Hindlimb muscle (tissue), 1 donor: ENCODE data around the gene TULP4. TPM values are rescaled to one million over a fixed set of nuclear protein-coding genes. Genes with fewer than 3 reads are reported as not detected.
"Not testable (repeated sequence)": the region's sequence is repeated elsewhere in the genome, so short reads cannot be mapped to it uniquely, and the experiment has no call there.

ENCODE experiments used
- DNase-seq: peaks from one replicate; pipeline ENCODE4 v3.0.0-alpha.2; 2013
- polyA plus RNA-seq: library from polyadenylated mRNA; unstranded; fragments of 120-200 nt; gene quantifications from one replicate; pipeline ENCODE4 v1.2.1, GENCODE V29; 2013; ENCODE audit not compliant: insufficient read length

Gene TULP4
- polyA plus RNA-seq, 1 donor: 21.4 TPM

DNA sequence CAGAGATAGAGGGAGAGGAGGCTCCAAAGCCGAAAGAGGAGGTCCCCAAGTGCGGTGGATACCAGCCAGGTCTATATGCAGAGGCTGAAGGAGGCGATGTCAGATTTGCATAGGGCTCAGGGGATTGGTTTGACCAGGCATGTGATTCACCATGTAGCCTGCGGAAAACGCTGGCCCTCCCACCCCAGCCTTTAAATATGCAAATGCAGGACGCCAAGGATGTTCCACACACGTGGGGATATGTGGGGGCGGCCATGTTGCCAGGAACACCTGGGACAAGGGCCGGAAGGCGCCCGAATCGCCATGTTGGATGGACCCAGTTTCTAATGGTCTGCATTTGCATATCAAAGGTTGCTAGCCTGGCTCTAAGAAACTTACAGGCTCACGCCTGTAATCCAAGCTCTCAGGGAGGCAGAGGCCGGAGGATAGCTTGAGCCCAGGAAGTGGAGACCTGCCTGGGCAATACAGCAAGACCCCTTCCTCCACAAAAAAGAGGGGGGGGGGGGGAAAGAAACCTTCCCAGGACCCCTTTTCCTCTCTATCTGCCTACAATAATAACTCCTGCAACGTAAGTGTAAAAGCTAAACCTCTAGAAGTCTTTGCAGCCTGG lies 110.5 kb downstream of the TULP4 start:
- no peak for DNase-seq

DNA sequence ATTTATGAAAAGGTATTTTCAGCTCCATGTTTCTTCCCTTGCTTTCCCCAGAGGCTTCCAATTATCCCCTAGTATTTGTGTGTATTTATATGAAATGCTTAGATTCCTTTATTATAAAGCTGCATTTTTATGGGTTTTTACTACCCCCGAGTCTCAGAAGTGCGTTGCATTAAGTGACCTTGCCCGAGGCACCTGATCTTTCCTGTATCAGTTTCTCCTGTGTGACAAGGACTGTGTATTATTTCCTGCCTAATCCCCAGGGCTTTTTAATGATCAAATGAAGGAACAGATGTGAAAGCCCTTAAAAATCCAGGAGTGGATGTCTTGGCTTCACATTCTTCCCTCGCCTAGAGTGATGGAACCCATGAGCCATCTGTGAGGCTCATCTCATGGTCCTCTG lies 118.8 kb downstream of the TULP4 start:
- no peak for DNase-seq

DNA sequence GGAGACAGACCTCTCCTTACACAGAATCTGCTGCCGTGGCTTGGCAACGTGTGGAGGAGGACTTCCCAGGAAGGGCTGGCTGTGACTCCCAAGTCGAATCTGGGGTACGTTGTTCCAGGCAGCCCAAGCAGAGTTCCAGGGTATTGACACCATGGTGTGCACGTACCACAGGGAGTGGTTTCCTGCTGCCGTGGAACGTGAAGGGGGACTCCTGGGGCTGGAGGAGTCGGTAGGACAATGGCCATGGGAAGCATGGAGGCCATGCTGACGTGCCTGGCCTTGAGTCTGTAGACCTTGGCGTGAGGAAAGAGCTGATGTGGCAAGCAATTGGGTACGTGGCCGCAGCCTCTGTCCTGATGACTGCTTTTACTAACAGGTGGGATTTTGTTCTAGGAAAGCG lies 119.3 kb downstream of the TULP4 start:
- no peak for DNase-seq

DNA sequence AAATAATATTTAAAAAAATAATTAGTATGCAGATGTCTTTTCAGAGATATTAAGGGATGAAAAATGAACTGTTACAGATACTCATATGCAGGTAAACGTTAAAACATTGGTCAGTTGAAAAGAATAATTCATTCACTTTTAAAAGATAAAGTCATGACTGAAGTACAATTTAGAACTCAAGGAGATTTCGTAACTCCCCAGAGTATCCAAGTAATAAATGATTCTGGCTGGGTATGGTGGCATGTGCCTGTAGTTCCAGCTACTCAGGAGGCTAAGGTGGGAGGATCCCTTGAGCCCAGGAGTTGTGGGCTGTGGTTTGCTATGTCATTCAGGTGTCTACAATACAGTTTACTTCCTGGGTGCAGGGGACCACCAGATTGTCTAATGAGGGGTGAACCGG lies 125.3 kb downstream of the TULP4 start:
- no peak for DNase-seq

DNA sequence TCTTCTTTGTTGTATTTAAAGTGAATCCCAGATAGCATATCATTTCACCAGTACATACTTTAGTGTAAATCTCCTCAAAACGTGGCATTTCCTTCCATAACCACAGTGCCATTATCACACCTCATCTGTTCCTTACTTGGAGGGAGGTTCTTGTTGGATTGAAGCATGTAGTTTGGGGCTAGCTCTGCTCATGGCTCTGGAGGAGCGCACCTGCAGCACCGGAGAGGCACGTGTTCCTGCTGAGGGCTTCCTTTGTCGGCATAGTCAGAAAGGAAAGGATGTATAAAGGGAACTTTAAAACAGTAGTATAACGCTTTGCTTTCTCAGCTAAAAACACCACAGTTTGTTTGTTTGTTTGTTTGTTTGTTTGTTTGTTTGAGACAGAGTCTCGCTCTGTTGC lies 126.0 kb downstream of the TULP4 start:
- no peak for DNase-seq

DNA sequence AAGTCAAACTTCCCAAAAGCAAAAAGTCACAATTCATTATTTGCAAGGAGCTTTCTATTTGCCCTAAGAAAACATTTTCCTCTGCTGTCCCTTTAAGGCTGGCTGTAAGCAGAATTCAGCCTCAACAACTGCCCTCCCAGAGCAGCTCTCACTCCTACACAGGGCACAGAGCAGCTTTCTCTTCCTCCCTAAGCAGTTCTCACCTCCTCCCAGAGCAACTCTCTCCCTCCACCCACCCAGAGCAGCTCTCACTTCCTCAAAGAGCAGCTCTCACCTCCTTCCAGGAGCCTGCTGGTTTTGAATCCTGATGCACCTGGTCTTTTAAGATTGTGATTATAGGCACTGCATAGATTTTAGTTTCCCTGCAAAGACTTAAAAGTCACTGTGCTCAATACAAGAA lies 127.0 kb downstream of the TULP4 start:
- no peak for DNase-seq

DNA sequence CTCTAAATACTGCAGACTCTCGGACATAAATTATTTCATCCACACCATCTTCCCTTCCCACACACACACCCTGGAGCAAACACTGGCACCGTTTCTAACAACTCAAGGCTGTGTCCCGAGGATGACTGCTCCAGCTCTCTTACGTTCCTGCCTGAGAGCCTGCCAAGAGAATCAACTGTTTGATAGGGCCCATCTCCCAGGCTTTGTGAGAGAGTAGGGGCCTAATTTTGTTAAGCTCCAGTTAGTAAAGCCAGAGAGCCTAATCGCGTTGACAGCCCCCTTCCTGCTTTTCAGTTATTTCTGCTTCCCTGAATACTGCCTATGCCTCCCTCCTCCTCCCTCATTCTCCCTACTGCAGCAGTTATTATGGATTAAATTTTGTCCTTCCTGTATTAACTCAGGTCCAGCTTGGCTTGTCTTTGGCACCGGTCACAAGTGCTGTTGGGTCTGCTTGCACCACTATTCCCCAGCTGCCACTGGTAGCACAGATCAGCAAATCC lies 129.5 kb downstream of the TULP4 start:
- DNase-seq: peak; percentile 45

DNA sequence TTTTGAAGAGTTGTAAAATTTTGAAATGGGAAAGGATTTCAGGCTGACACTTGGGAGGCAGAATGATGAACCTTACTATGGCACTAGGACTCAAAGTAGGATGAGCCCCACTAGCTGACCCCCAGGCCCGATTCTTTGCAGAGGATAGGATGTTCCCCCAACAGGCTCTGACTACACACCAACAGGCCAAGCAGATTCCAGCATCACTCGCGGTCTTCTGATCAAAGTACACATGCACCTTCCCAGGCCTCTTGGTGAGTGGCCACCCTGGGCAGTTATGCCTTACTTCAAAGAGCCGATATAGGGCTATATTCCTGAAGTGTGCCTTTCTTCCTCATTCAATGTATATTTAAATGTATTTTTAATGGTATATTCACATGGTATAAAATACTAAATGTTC lies 130.0 kb downstream of the TULP4 start:
- no peak for DNase-seq

DNA sequence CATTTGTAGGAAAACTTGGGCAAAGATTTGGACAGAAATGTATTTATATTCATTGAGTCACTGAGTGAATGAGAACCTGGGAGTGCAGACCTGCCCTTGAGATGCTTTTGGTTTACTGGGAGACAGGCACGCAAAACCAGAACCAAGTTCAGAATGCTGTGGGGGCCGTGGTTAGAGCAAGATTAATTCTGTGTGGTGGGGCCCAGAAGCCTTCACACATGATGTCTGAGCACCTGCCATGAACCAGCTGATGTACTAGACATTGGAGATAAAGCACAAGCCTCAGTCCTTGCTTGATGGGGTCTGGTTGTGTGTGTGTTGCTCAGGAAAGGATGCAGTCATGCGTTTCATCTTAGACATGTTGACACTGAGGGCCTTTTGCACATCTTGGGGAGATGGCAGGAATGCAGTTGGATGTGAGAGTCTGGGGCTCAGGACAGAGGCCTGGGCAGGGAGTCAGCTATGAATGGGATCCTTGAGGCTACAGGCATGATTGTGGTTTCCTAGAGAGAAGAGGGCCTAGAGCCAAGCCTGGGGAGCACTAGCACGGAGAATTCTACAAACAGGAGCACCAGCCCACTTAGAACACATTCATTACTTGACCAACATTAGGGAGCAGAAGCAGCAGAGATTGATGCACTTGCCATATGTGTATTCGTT lies 133.3 kb downstream of the TULP4 start:
- DNase-seq: no peak

DNA sequence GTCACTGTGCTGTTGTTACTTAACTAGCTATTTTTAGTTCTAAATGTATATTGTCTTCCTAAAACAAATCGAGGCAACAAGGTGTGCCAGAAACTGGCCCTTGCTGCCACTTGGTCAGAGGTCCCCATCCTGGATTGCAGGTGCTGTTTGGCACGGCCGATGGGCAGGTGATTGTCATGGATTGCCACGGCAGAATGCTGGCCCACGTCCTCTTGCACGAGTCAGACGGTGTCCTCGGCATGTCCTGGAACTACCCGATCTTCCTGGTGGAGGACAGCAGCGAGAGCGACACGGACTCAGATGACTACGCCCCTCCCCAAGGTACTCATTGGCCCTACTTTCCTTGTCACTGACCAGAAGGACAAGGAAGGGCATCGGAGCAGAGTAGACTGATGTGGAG lies 136.6 kb downstream of the TULP4 start:
- no peak for DNase-seq

DNA sequence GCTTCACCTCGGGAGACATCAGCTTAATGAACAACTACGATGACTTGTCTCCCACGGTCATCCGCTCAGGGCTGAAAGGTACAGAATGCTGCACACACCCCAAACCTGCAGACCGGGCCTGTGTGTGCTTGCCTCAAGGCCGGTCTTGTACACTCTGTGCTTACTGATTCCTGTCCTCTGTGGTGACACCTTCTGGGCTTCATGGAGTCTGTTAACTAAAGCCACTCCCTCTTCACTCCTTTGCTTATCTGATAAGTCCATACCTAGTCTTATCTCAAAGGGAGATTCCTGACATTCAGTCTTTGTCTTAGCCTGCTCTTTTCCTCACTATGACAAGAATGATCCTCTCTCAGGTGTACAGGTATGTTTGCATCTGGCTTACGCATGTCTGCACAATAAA lies 139.9 kb downstream of the TULP4 start:
- DNase-seq: no peak

DNA sequence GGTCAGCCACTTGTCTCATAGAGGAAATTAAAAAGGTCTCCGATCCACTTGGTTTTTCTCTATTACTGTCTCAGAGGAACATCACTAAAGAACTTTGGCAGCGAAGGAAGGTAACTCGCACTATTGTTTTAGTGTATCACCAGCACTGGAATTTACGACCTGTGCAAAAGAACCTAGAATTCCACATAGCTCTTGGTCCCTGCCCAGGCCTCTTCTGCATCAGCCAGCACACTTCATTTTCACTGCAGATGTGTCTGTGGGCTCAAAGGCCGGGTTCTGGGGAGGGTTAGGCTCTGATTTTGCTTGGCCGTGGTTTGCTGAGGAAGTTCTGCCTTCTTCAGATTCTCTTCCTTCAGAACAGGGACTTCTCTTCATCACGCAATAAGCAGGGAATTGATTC lies 144.9 kb downstream of the TULP4 start:
- DNase-seq: no peak

DNA sequence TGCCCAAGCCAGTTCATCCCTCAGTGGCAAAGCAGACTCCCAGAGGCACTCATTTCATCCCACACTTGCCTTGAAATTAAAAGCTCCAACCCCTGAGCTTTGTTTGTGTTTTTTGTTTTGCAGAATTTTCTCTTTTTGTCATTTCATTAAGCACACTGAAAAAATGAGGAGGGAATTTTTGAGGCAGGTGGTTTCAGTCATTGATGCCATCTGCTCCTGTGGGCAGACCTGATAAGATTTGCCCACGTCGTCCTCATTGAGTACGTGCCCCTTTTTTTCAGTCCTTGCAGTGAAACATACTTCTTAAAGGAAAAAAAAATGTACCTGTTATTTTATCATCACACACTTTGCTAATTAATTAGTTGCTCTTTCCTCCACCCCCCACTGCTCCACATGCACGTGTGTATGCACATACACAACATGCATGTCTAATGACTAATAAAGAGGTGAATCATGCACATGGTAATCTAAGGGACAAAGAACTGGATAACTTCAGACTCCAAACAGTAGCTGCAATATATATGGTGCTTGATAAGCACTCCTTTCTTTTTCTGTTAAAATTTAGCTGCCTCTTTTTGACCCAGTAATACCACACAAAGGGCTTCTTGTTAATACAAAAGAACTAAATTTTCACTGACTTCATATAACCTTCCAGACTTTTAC lies 145.5 kb downstream of the TULP4 start:
- DNase-seq: no peak

DNA sequence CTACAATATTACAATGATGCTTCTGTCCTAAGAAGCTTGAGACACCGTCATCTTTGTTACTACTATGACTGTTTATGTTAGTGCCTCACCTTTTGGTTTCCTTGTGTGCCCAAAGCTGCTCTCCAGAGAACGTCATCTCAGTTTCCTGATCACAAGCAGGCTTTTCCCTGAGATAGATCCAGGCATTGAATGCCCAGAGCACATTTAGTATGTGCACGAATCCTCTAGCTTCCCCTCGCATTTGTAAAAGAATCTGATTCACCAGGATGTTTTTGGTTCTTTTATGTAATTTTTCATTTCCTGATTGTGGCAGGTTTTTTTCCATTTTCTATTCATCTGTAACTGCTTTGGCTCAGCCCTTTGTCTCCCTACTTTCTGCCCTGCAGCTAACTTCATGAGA lies 147.5 kb downstream of the TULP4 start:
- no peak for DNase-seq

DNA sequence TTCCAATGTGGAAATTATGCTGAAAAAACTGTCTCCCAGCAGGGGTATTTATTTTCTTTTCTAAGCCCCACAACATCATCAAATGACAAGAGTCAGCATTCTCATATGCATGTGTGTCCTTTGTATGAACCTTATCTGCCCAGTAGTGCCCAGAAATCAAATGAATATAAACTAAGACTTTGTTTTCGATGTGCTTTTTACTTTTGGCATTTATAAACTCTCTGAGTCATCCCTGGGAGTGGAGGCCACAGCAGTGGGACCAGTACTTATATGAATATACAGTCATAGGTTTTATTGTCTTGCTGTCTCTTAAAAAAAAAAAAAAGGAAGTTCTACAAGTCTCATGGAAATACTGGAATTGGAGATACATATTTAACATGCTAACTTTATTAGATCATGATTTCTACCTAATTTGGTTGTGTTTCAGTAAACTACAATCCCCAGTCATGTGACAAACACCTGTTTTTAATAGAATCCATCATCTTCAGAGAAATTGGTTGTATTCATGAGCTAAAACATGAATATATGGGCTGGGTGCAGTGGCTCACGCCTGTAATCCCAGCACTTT lies 148.4 kb downstream of the TULP4 start:
- DNase-seq: peak; percentile 24

DNA sequence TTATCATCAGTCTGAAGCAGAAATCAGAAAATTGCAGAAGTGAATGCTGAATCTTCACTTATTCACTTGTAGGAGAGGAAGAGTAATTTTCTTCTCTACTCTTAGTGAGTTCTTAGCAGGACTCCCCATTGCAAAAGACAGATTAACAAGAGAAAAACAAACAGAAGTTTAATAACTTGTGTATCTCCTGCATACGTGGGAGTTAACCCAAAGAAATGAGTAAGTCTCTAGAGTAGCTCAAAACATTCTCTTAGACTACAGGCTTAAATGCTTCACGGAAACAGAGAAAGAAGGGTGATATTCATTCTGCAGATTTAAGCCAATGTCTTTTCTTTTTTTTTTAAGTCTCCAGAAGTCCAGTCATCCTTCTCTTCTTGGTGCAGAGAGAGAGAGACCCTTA lies 149.7 kb downstream of the TULP4 start:
- DNase-seq: no peak

DNA sequence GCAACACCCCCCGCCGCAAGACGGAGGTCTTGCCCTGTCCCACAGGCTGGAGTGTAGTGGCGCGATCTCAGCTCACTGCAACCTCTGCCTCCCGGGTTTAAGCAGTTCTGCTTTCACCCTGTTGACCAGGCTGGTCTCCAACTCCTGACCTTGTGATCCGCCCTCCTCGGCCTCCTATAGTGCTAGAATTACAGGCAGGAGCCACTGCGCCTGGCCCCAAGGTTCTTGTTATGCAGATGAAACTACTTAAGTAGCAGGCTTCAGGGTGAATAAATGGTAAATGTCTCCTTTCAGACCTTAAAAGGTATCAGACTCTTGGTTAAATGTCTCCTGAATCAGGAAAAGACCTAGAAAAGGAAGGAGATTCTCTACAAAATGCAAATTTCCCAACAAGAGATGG lies 152.2 kb downstream of the TULP4 start:
- DNase-seq: no peak

DNA sequence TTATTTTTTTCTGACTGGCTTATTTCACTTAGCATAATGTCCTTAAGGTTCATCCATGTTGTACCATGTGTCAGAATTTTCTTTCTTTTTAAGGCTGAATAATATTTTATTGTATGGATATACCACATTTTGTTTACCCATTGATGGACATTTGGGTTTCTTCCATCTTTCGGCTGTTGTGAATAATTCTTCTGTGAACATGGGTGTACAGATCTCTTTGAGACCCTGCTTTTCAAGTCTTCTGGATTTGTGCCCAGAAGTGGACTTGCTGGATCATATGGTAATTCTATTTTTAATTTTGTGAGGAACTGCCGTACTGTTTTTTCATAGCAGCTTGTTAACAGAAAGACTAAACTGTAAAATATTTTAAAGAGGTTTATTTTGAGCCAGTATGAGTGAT lies 153.0 kb downstream of the TULP4 start:
- no peak for DNase-seq

DNA sequence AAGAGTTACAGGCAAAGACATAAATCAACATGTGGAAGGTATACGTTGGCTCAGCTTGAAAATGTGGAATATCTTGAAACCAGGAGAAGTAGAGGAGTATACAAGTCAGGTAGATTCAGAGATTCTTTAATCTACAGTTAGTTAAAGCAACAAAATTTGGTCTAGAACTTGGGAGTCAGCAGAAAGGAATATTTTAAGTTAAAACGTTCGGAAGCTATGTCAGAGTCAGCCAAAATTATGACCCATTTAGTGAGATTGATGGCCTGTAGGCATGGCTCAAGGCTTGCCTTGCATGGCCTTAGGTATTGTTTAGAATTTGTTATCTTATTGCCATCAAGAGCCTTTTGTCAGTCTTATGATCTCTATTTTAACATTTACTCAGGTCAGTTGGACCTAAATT lies 153.5 kb downstream of the TULP4 start:
- DNase-seq: no peak

DNA sequence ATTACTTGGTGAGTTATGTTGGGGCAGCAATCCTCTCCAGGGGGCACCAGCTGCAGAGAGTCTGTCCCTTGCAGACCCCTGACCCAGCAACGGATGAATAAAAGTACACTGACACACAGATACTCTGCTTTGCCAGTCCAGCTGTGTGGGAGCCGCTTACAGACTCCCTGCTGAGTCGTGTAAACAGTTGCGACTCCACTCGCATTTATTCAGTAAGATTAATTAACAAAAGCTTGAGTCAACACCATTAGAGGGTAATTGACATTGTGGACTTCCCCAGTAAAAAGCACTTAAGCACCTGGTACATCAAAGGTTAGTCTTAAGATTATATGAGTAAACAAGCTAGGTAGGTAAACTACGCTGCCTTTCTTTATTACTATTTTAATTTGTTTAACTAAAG lies 155.7 kb downstream of the TULP4 start:
- DNase-seq: no peak

DNA sequence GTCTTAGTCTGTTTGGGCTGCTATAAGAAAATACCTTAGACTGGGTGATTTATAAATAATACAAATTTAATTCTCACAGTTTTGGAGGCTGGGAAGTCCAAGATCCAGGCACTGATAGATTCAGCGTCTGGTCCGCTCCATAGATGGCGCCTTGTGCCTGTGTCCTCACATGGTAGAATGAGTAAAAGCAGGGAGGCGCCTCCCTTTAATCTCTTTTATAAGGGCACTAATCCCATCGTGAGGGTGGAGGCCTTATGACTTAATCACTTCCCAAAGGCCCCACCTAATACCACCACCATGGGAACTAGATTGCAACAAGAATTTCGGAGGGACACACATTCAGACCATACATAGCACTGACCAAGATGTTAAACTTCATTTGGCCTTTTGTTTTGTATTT lies 156.4 kb downstream of the TULP4 start:
- DNase-seq: no peak

DNA sequence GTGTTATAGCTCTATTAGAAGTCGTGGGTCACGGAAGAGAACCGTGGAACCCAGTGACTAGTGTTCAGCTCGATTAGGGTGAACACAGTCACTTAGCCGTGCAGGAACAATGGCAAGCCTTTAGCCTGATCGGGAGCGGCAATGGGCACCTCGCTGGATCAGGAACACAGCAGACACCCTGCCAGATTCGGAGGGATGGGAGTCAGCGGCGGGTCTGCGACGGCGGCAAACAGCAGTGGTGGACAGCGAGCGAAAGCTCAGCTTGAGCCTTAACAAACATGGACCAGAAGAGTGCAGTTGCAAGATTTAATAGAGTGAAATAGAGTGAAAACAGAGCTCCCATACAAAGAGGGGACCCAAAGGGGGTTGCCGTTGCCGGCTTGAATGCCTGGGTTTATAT lies 157.8 kb downstream of the TULP4 start:
- not testable (repeated sequence) for DNase-seq

DNA sequence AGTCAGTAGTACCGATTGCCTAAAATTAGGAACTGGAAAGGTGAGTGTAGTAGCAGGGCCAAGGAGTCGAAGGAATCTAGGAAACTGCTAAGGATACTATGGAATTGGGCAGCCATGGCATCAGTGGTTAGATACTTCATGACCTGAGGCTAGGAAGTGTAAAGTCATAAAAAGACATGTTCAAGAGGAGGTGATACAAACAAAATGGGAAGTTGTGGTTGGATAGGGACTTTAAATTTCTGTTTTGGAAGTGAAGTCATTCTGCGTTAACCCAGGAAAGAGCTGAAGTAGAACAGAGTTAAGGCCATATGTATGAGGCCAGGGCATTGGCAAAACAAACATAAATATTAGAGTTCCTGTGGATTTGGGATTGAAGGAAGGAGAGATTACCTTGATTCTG lies 159.1 kb downstream of the TULP4 start:
- no peak for DNase-seq

DNA sequence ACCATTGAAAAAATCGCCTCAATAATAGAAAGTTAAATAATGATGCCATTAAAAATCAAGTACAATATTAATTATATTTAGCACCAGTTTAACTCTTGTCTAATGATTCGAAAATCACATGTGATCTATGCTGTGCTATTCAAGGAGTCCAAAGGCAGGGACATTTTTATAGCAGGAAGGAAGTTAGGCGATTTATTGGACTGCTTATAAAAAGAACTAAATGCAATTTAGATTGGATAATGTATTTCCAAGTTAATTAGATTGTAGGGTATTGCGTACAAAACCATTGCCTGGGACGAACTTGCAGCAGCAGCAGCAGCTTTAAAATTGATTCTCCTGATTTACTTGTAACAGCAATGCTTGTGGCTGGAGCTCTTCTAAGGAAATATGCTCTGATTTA lies 160.2 kb downstream of the TULP4 start:
- no peak for DNase-seq
